HEK293T (cell line): ENCODE results near the gene HMGB3.

Experiments
- CTCF ChIA-PET: fragments of 350-600 bp; formaldehyde crosslinking; extraction: SDS; loops from one replicate; lab custom pipeline; 2021; ENCODE audit warnings: antibody characterized with exemption, inconsistent platforms; lab: Yijun Ruan, JAX
- POLR2A ChIA-PET: fragments of 350-600 bp; formaldehyde crosslinking; extraction: SDS; loops from one replicate; lab custom pipeline; 2020; ENCODE audit warnings: antibody characterized with exemption, inconsistent platforms; lab: Yijun Ruan, JAX
- DNase-seq: peaks from one replicate; pipeline ENCODE4 v3.0.0; 2012; ENCODE audit warnings: mixed read lengths; ENCODE audit errors: extremely low spot score
- ARNT ChIP-seq: fragments of 450-650 bp; IDR thresholded peaks from 2 replicates; pipeline ENCODE4 v1.6.1; 2017; ENCODE audit warnings: mild to moderate bottlenecking
- BHLHE40 ChIP-seq: fragments of 450-650 bp; IDR thresholded peaks from 2 replicates; pipeline ENCODE4 v1.6.1; 2016; ENCODE audit warnings: mild to moderate bottlenecking, moderate library complexity, borderline replicate concordance
- CTBP1 ChIP-seq: fragments of 450-650 bp; IDR thresholded peaks from 2 replicates; pipeline ENCODE4 v1.6.1; 2016; ENCODE audit warnings: borderline replicate concordance
- ELF4 ChIP-seq: fragments of 450-650 bp; IDR thresholded peaks from 2 replicates; pipeline ENCODE4 v1.6.1; 2017; ENCODE audit warnings: antibody characterized with exemption
- FOXA1 ChIP-seq: fragments of 450-650 bp; IDR thresholded peaks from 2 replicates; pipeline ENCODE4 v1.6.1; 2016; ENCODE audit warnings: mild to moderate bottlenecking
- FOXK2 ChIP-seq: fragments of 450-650 bp; IDR thresholded peaks from 2 replicates; pipeline ENCODE4 v1.6.1; 2016; ENCODE audit warnings: mild to moderate bottlenecking
- FOXM1 ChIP-seq: fragments of 450-650 bp; IDR thresholded peaks from 2 replicates; pipeline ENCODE4 v1.6.1; 2017; ENCODE audit warnings: mild to moderate bottlenecking, borderline replicate concordance
- HDGF ChIP-seq: fragments of 450-650 bp; IDR thresholded peaks from 2 replicates; pipeline ENCODE4 v1.6.1; 2017; ENCODE audit warnings: antibody characterized with exemption, borderline replicate concordance
- L3MBTL2 ChIP-seq: fragments of 450-650 bp; conservative IDR thresholded peaks from 2 replicates; pipeline ENCODE4 v1.6.1; 2016; ENCODE audit warnings: mild to moderate bottlenecking
- LEF1 ChIP-seq: fragments of 450-650 bp; IDR thresholded peaks from 2 replicates; pipeline ENCODE4 v1.6.1; 2017; ENCODE audit warnings: mild to moderate bottlenecking, borderline replicate concordance
- NFRKB ChIP-seq: fragments of 450-650 bp; IDR thresholded peaks from 2 replicates; pipeline ENCODE4 v1.6.1; 2016; ENCODE audit warnings: mild to moderate bottlenecking, moderate library complexity
- SP1 ChIP-seq: fragments of 450-650 bp; IDR thresholded peaks from 2 replicates; pipeline ENCODE4 v1.6.1; 2017
- SUZ12 ChIP-seq: fragments of 450-650 bp; IDR thresholded peaks from 2 replicates; pipeline ENCODE4 v1.6.1; 2016; ENCODE audit warnings: mild to moderate bottlenecking
- TARDBP ChIP-seq: fragments of 450-650 bp; IDR thresholded peaks from 2 replicates; pipeline ENCODE4 v1.6.1; 2016
- ZNF384 ChIP-seq: fragments of 450-650 bp; IDR thresholded peaks from 2 replicates; pipeline ENCODE4 v1.6.1; 2016
- TF ChIP-seq, protein P1 (sequence below): fragments of 450-650 bp; IDR thresholded peaks from 2 replicates; pipeline ENCODE4 v1.6.1; 2016

The HMGB3 gene

GRCh38 chrX:150972450-150972849, 10.7 kb upstream of the HMGB3 start:
- POLR2A ChIA-PET: no interaction called here
- CTCF ChIA-PET: no interaction called here
- DNase-seq: no peak
- TF ChIP-seq NFRKB (no peak), L3MBTL2 (no peak), FOXA1 (no peak), TARDBP (no peak), SUZ12 (no peak), HDGF (no peak), FOXK2 (no peak), ARNT (no peak), ZNF384 (no peak)
- TF ChIP-seq, protein P1, sequence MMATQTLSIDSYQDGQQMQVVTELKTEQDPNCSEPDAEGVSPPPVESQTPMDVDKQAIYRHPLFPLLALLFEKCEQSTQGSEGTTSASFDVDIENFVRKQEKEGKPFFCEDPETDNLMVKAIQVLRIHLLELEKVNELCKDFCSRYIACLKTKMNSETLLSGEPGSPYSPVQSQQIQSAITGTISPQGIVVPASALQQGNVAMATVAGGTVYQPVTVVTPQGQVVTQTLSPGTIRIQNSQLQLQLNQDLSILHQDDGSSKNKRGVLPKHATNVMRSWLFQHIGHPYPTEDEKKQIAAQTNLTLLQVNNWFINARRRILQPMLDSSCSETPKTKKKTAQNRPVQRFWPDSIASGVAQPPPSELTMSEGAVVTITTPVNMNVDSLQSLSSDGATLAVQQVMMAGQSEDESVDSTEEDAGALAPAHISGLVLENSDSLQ: no peak

DNA sequence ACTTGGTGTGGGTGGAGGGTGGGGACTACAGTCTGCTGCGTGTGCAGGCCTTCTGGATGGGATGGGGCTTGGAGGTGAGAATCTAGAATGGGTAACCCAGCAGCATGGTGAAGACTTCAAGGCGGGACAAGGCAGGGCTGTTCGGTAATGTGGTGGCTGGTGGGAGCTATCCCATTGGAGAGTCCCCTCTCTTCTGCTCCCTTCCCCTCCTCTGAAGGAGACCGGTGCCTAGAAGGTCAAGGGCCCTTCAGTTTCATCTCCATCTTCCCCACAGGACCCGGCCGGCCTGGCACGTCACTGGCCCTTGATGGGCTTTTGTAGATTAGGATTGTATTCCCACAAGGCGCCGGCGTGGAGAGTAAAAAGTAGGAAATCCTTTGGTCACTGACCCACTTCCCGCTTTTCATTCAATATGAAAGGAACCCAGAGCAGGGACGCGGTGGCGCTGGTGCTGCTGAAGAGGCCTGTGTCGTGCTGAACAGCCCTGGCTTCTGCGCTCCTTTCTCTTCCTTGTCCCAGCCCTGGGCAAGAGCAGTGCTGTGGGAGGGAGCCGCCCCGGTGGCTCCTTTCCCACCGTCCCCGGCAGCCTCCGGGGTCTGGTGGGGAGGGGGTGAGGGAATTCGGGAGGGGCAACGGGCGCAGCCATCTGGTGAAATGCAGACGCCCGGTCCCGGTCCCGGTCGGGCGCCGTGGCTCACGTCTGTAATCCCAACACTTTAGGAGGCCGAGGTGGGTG, 7.3 kb upstream of the HMGB3 start:
- DNase-seq: no peak
- CTCF ChIA-PET: no interaction called here
- POLR2A ChIA-PET: no interaction called here
- TF ChIP-seq LEF1: no peak

GRCh38 chrX:150977411-150978162, 5.5 kb upstream of the HMGB3 start:
- CTCF ChIA-PET: no interaction called here
- TF ChIP-seq L3MBTL2 (no peak), HDGF (no peak), SUZ12 (no peak), SP1 (no peak)
- DNase-seq: no peak
- POLR2A ChIA-PET: no interaction called here

GRCh38 chrX:150980186-150980585, 2.9 kb upstream of the HMGB3 start:
- ChIA-PET CTCF (no interaction called here), POLR2A (no interaction called here)
- TF ChIP-seq TARDBP: no peak
- TF ChIP-seq FOXA1: no peak
- TF ChIP-seq, protein P1: no peak
- no peak for TF ChIP-seq ARNT
- no peak for TF ChIP-seq ELF4
- TF ChIP-seq SUZ12: no peak
- no peak for TF ChIP-seq LEF1
- no peak for TF ChIP-seq BHLHE40
- no peak for TF ChIP-seq FOXK2
- TF ChIP-seq NFRKB: no peak
- TF ChIP-seq FOXM1: no peak
- TF ChIP-seq SP1: no peak
- no peak for DNase-seq

DNA sequence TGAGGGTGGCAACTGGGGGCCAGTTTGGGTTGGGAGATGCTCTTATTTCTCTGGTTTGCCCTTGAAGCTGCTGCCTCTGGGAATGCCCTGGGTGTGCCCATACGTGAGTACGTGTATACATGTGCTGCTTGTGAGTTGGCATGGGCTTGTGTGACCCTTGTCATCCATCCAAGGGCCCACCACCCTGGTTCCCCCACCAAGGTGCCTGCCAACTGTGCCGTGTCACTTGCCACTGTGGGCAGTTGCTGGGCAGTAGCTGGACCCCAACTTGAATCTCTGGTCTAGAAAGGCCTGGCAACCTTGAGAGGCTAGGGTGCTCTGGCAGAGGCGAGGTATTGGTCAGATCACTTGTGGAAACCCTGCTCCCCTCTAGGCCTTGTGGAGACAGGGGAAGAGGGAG, 2.4 kb upstream of the HMGB3 start:
- no peak for DNase-seq
- POLR2A ChIA-PET: no interaction called here
- TF ChIP-seq HDGF (no peak), LEF1 (no peak), ARNT (no peak), FOXA1 (no peak), CTBP1 (no peak), FOXM1 (no peak), NFRKB (no peak), ZNF384 (no peak)
- TF ChIP-seq, protein P1: no peak
- CTCF ChIA-PET: no interaction called here

- ChIA-PET POLR2A (no interaction called here), CTCF (no interaction called here)
- TF ChIP-seq CTBP1: no peak
- TF ChIP-seq FOXM1: no peak
- TF ChIP-seq SUZ12: no peak
- no peak for TF ChIP-seq L3MBTL2
- TF ChIP-seq, protein P1: no peak
- TF ChIP-seq ARNT: no peak
- TF ChIP-seq FOXK2: no peak
- TF ChIP-seq ELF4: no peak
- TF ChIP-seq SP1: no peak
- no peak for TF ChIP-seq BHLHE40
- TF ChIP-seq FOXA1: no peak
- TF ChIP-seq LEF1: no peak
- no peak for TF ChIP-seq HDGF
- no peak for TF ChIP-seq TARDBP
- no peak for TF ChIP-seq NFRKB
- no peak for TF ChIP-seq ZNF384
- DNase-seq: no peak
Observed at GRCh38 chrX:150982235-150982787, 824 bp upstream of the HMGB3 start.
